ENCODE results near the gene SH3TC1. TPM values are rescaled to one million over a fixed set of nuclear protein-coding genes. Genes with fewer than 3 reads are reported as not detected.

The SH3TC1 gene
- total and polyA plus RNA-seq, 2 of the 13 experiments (the other 11 are each of a cell fraction or from before 2014, with no cell fraction given) = 14.9 to 21.8 TPM

GRCh38 chr4:8158710-8159536 is 40.2 kb upstream of the SH3TC1 start, which contains the start of gene ABLIM2 (continued):
- TF ChIP-seq ZNF800 (CRISPR knock-in tag; IDR thresholded peaks at IDR 0.05) (no peak), REXO4 (CRISPR knock-in tag; IDR thresholded peaks at IDR 0.05; ENCODE audit: borderline replicate concordance) (no peak), ATF7 (IDR thresholded peaks at IDR 0.05) (no peak), ATF7 (CRISPR knock-in tag; IDR thresholded peaks at IDR 0.05) (no peak), HNF4A (CRISPR knock-in tag; IDR thresholded peaks at IDR 0.05) (no peak), MAX (IDR thresholded peaks at IDR 0.05) (peak; percentile 57; the same call in 1 of the 2 replicates), ZBTB4 (CRISPR knock-in tag; IDR thresholded peaks at IDR 0.05; ENCODE audit: borderline replicate concordance) (no peak), TGIF2 (CRISPR knock-in tag; IDR thresholded peaks at IDR 0.05) (peak; percentile 24; the same call in 1 of the 2 replicates), MXD3 (CRISPR knock-in tag; IDR thresholded peaks at IDR 0.05) (no peak), GABPA (IDR thresholded peaks at IDR 0.05; ENCODE audit: low read depth, low read length) (no peak), GABPA (CRISPR knock-in tag; IDR thresholded peaks at IDR 0.05; ENCODE audit: low read depth) (no peak), ZNF766 (CRISPR knock-in tag; IDR thresholded peaks at IDR 0.05; ENCODE audit: borderline replicate concordance) (no peak), THAP11 (CRISPR knock-in tag; IDR thresholded peaks at IDR 0.05) (peak; percentile 98), RFXANK (CRISPR knock-in tag; IDR thresholded peaks at IDR 0.05) (no peak), NR3C1 (CRISPR knock-in tag; IDR thresholded peaks at IDR 0.05) (no peak), PHF8 (CRISPR knock-in tag; IDR thresholded peaks at IDR 0.05) (peak; percentile 72), SCMH1 (CRISPR knock-in tag; IDR thresholded peaks at IDR 0.05; ENCODE audit: borderline replicate concordance) (no peak), NFE2L2 (IDR thresholded peaks at IDR 0.05; ENCODE audit: low read length) (no peak), ZNF143 (CRISPR knock-in tag; IDR thresholded peaks at IDR 0.05) (peak; percentile 95), KLF13 (CRISPR knock-in tag; IDR thresholded peaks at IDR 0.05) (no peak), SIX4 (CRISPR knock-in tag; IDR thresholded peaks at IDR 0.05) (no peak), ZFP36L2 (CRISPR knock-in tag; IDR thresholded peaks at IDR 0.05) (no peak), IKZF1 (IDR thresholded peaks at IDR 0.05) (no peak), MIER2 (CRISPR knock-in tag; IDR thresholded peaks at IDR 0.05) (no peak), ZNF275 (CRISPR knock-in tag; IDR thresholded peaks at IDR 0.05; ENCODE audit: borderline replicate concordance) (no peak), HNRNPH1 (optimal IDR thresholded peaks at IDR 0.05; ENCODE audit: low read depth, low read length) (no peak), KLF12 (CRISPR knock-in tag; IDR thresholded peaks at IDR 0.05; ENCODE audit: borderline replicate concordance) (no peak; the same call in 1 of the 2 replicates)

All from HepG2 (cell line).